ENCODE data around the gene SLC25A26.

- TF ChIP-seq CTCF (IDR thresholded peaks at IDR 0.05) (no peak), POLR2A (IDR thresholded peaks at IDR 0.05) (no peak)
Measured at GRCh38 chr3:66419036-66419435, 198.2 kb downstream of the SLC25A26 start.

Data from gastroesophageal sphincter (tissue), 3 donors.